DND-41 (cell line): Measurements from ENCODE around the gene DCUN1D3.

ENCODE experiments used
- CTCF ChIP-seq: IDR thresholded peaks from 2 replicates; pipeline ENCODE4 v1.5.1; 2012; ENCODE audit warnings: borderline replicate concordance, low read length, moderate library complexity, mild to moderate bottlenecking; ENCODE audit not compliant: poor library complexity, severe bottlenecking; ENCODE audit errors: extremely low read depth
- EZH2 ChIP-seq: IDR thresholded peaks from 3 replicates; pipeline ENCODE4 v1.6.1; 2012; ENCODE audit warnings: borderline replicate concordance, low read depth, mild to moderate bottlenecking, moderate library complexity, low read length, inconsistent platforms; ENCODE audit not compliant: severe bottlenecking

- no peak for TF ChIP-seq CTCF
- no peak for TF ChIP-seq EZH2
Observed at GRCh38 chr16:20884240-20884556, 16.0 kb downstream of the DCUN1D3 start.
